Stimulated activated naive CD4-positive, alpha-beta T cell treated with Interleukin-2 at 50 U/mL for 16 hours (primary cell): ENCODE measurements around the gene TP53I13.

ENCODE experiments used
- DNase-seq: peaks from one replicate; lab custom pipeline; 2025; lab: John Stamatoyannopoulos, UW

The TP53I13 gene

GRCh38 chr17:29567554-29568330, 759 bp upstream of the TP53I13 start:
- peak; percentile 71 for DNase-seq

GRCh38 chr17:29569245-29569950, 897 bp downstream of the TP53I13 start:
- DNase-seq = no peak

- no peak for DNase-seq
These were observed 2.0 kb downstream of the TP53I13 start for GRCh38 chr17:29570521-29570920.

- DNase-seq = no peak
These were observed 3.0 kb downstream of the TP53I13 start for GRCh38 chr17:29571486-29571882.

- DNase-seq = no peak
These were observed 3.6 kb downstream of the TP53I13 start for GRCh38 chr17:29571883-29572681.

GRCh38 chr17:29572691-29573557, 4.4 kb downstream of the TP53I13 start:
- DNase-seq = peak; percentile 30

GRCh38 chr17:29573558-29573869, 5.0 kb downstream of the TP53I13 start:
- no peak for DNase-seq

- DNase-seq = no peak
These were observed 5.6 kb downstream of the TP53I13 start for GRCh38 chr17:29573871-29574731.

GRCh38 chr17:29574732-29575510, 6.4 kb downstream of the TP53I13 start:
- no peak for DNase-seq

GRCh38 chr17:29575511-29576213, 7.2 kb downstream of the TP53I13 start:
- DNase-seq = no peak

- DNase-seq = no peak
These were observed 7.9 kb downstream of the TP53I13 start for GRCh38 chr17:29576214-29577000.

GRCh38 chr17:29577001-29577370, 8.5 kb downstream of the TP53I13 start:
- no peak for DNase-seq

GRCh38 chr17:29577385-29578211, 9.1 kb downstream of the TP53I13 start:
- no peak for DNase-seq

- no peak for DNase-seq
These were observed 10.4 kb downstream of the TP53I13 start for GRCh38 chr17:29578626-29579485.

GRCh38 chr17:29579866-29580771, 11.6 kb downstream of the TP53I13 start:
- DNase-seq = peak; percentile 87
